Astrocyte (in vitro differentiated cells and primary cell): ENCODE data around the gene TMC2. TPM values are rescaled to one million over a fixed set of nuclear protein-coding genes. Genes with fewer than 3 reads are reported as not detected.

Experiments used
- DNase-seq: peaks from one replicate; pipeline ENCODE4 v3.0.0-alpha.2; 2010; ENCODE audit warnings: low read depth
- FAIRE-seq: peaks from 2 replicates; lab custom pipeline; 2011; peaks lifted over from hg19 to GRCh38; lab: Jason Lieb, UNC
- H2AFZ ChIP-seq: 2 replicates; pipeline ENCODE4 v1.6.0; 2012; ENCODE audit warnings: low read depth, low read length, inconsistent platforms
- H3K27ac ChIP-seq: 2 replicates; pipeline ENCODE4 v1.5.1; 2011; ENCODE audit warnings: low read depth, low read length, inconsistent platforms
- H3K27me3 ChIP-seq: 2 replicates; pipeline ENCODE4 v1.6.0; 2011; ENCODE audit warnings: low read length, inconsistent platforms; ENCODE audit not compliant: insufficient read depth
- H3K36me3 ChIP-seq: 2 replicates; pipeline ENCODE4 v1.5.1; 2011; ENCODE audit warnings: low read length, inconsistent platforms; ENCODE audit not compliant: insufficient read depth
- H3K4me1 ChIP-seq: 2 replicates; pipeline ENCODE4 v1.5.1; 2011; ENCODE audit warnings: low read length, inconsistent platforms; ENCODE audit not compliant: insufficient read depth
- H3K4me2 ChIP-seq: 2 replicates; pipeline ENCODE4 v1.6.0; 2012; ENCODE audit warnings: low read length, inconsistent platforms
- H3K4me3 ChIP-seq: 2 replicates; pipeline ENCODE4 v1.5.1; 2011; ENCODE audit warnings: low read depth, mild to moderate bottlenecking, low read length, inconsistent platforms; ENCODE audit not compliant: insufficient read depth
- H3K79me2 ChIP-seq: 2 replicates; pipeline ENCODE4 v1.6.0; 2012; ENCODE audit warnings: mild to moderate bottlenecking, low read length, inconsistent platforms; ENCODE audit not compliant: insufficient read depth
- H3K9ac ChIP-seq: 2 replicates; pipeline ENCODE4 v1.6.0; 2012; ENCODE audit warnings: mild to moderate bottlenecking, low read length, inconsistent platforms
- H3K9me3 ChIP-seq: 2 replicates; pipeline ENCODE4 v1.5.1; 2012; ENCODE audit warnings: low read depth, mild to moderate bottlenecking, low read length, inconsistent platforms; ENCODE audit not compliant: insufficient read depth
- H4K20me1 ChIP-seq: 2 replicates; pipeline ENCODE4 v1.6.0; 2012; ENCODE audit warnings: low read length, inconsistent platforms; ENCODE audit not compliant: insufficient read depth
- H3K27ac Mint-ChIP-seq: one replicate; pipeline ENCODE4 v1.8.0; 2021; ENCODE audit warnings: mild to moderate bottlenecking, mixed read lengths; ENCODE audit not compliant: unreplicated experiment
- H3K27me3 Mint-ChIP-seq: one replicate; pipeline ENCODE4 v1.8.0; 2021; ENCODE audit warnings: low read depth, mixed read lengths; ENCODE audit not compliant: unreplicated experiment
- H3K36me3 Mint-ChIP-seq: one replicate; pipeline ENCODE4 v1.8.0; 2021; ENCODE audit warnings: low read depth, mixed read lengths; ENCODE audit not compliant: unreplicated experiment
- H3K4me1 Mint-ChIP-seq: one replicate; pipeline ENCODE4 v1.8.0; 2021; ENCODE audit warnings: low read depth, mixed read lengths; ENCODE audit not compliant: unreplicated experiment
- H3K4me3 Mint-ChIP-seq: one replicate; pipeline ENCODE4 v1.8.0; 2021; ENCODE audit warnings: mild to moderate bottlenecking, moderate library complexity, mixed read lengths; ENCODE audit not compliant: unreplicated experiment
- H3K9me3 Mint-ChIP-seq: one replicate; pipeline ENCODE4 v1.8.0; 2021; ENCODE audit warnings: mild to moderate bottlenecking, mixed read lengths; ENCODE audit not compliant: unreplicated experiment
- EZH2 ChIP-seq: IDR thresholded peaks from 2 replicates; pipeline ENCODE4 v1.6.1; 2012; ENCODE audit warnings: mild to moderate bottlenecking, low read length, inconsistent platforms; ENCODE audit not compliant: insufficient read depth
- total RNA-seq: library from RNA; stranded (reverse); gene quantifications from 2 replicates; pipeline ENCODE4 v1.2.1, GENCODE V29; 2021
- TF ChIP-seq, protein P1 (sequence below): IDR thresholded peaks from 2 replicates; pipeline ENCODE4 v1.5.1; 2011; ENCODE audit warnings: low read depth, mild to moderate bottlenecking, inconsistent platforms, low read length, moderate library complexity; ENCODE audit not compliant: insufficient read depth

The TMC2 gene
- total RNA-seq, 1 donor from 2014 or later = not detected

DNA sequence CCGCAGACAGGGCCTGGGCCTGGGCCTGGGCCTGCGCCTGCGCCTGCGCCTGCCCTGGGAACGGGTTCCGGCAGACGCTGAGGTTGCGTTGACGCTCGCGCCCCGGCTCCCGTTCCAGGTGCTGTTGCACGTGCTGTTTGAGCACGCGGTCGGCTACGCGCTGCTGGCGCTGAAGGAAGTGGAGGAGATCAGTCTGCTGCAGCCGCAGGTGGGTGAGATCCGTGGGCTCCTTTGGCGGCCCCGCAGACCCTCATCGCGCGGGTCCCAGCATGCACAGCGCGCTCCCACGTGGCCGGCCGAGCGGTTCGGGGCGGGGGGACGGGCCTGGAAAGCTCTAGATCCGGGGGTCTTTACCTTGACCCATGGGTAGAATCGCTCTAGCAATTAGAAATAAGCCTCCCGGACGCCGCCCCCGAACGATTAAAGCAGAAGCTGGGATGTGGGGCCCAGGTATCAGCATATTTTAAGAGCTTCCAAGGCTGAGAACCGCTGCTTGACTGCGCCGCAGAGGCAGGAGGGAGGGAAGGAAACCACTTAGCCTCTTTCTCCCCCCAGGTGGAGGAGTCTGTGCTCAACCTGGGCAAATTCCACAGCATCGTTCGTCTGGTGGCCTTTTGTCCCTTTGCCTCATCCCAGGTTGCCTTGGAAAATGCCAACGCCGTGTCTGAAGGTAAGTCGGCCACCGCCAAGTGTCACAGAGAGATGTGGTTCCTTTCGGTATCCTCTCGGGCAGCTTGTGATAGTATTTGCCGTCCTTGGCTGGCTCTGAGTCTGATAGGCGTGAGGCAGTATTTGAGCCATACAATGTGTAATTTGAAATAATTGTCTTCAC lies 116.6 kb downstream of the TMC2 start:
- H3K27me3 ChIP-seq = no peaks in the 10 kb centered on the region
- Mint-ChIP-seq H3K27me3 (no peaks in the 10 kb centered on the region), H3K36me3 (peaks cover 37% of the 10 kb centered on the region), H3K4me1 (peaks cover 22% of the 10 kb centered on the region), H3K9me3 (no peaks in the 10 kb centered on the region), H3K27ac (peak overlapping the region; percentile 72), H3K4me3 (peak overlapping the region; percentile 92)
- peak overlapping the region; percentile 97 for H3K4me2 ChIP-seq
- FAIRE-seq = no peak
- peak overlapping the region; percentile 100 for H3K4me3 ChIP-seq
- H3K9ac ChIP-seq = peak overlapping the region; percentile 97
- peaks cover 18% of the 10 kb centered on the region for H3K4me1 ChIP-seq
- peaks cover 41% of the 10 kb centered on the region for H3K36me3 ChIP-seq
- no peak for DNase-seq
- peak overlapping the region; percentile 89 for H2AFZ ChIP-seq
- no peaks in the 10 kb centered on the region for H3K9me3 ChIP-seq
- no peak for TF ChIP-seq EZH2
- TF ChIP-seq, protein P1, sequence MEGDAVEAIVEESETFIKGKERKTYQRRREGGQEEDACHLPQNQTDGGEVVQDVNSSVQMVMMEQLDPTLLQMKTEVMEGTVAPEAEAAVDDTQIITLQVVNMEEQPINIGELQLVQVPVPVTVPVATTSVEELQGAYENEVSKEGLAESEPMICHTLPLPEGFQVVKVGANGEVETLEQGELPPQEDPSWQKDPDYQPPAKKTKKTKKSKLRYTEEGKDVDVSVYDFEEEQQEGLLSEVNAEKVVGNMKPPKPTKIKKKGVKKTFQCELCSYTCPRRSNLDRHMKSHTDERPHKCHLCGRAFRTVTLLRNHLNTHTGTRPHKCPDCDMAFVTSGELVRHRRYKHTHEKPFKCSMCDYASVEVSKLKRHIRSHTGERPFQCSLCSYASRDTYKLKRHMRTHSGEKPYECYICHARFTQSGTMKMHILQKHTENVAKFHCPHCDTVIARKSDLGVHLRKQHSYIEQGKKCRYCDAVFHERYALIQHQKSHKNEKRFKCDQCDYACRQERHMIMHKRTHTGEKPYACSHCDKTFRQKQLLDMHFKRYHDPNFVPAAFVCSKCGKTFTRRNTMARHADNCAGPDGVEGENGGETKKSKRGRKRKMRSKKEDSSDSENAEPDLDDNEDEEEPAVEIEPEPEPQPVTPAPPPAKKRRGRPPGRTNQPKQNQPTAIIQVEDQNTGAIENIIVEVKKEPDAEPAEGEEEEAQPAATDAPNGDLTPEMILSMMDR = no peak
- H3K27ac ChIP-seq = peak overlapping the region; percentile 64
- H4K20me1 ChIP-seq = peaks cover 54% of the 10 kb centered on the region
- H3K79me2 ChIP-seq = peaks cover 70% of the 10 kb centered on the region

DNA sequence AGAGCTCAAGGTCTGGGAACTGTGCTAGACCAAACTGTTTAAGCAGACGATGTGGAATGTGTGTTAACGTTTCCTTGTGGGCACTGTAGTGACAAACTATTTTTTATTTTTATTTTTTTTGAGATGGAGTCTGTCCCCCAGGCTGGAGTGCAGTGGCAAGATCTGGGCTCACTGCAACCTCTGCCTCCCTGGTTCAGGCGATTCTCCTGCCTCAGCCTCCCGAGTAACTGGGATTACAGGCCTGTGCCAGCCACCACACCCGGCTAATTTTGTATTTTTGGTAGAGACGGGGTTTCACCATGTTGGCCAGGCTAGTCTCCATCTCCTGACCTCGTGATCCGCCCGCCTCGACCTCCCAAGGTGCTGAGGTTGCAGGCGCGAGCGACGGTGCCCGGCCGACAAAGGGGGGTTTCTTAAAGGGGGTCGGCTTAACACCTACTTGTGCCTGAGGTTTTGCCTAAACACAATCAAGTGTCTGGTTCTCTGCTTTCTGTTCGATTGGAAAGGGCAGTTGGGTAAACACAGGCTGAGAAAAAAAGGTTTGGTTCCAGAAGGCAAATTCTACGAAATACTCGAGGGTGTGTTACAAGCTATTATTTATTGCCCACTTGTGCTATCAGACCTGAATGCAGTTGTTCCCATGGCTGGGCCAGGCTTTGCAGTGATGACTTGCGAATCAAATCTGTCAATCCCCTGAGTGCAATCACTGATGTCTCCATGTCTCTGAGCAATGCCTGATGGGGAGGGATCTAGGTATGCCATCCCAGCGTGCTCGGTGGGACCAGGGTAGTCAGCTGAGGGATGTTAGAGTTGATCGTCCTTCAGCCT lies 117.4 kb downstream of the TMC2 start:
- peaks cover 62% of the 10 kb centered on the region for H4K20me1 ChIP-seq
- TF ChIP-seq, protein P1 = no peak
- no peak for TF ChIP-seq EZH2
- H3K79me2 ChIP-seq = peaks cover 70% of the 10 kb centered on the region
- FAIRE-seq = no peak
- H3K9ac ChIP-seq = peak overlapping the region; percentile 97
- no peaks in the 10 kb centered on the region for H3K9me3 Mint-ChIP-seq
- H3K4me1 Mint-ChIP-seq = peaks cover 22% of the 10 kb centered on the region
- H3K27ac ChIP-seq = peak overlapping the region; percentile 64
- H3K27me3 ChIP-seq = no peaks in the 10 kb centered on the region
- H3K36me3 Mint-ChIP-seq = peaks cover 42% of the 10 kb centered on the region
- no peaks in the 10 kb centered on the region for H3K9me3 ChIP-seq
- no peaks in the 10 kb centered on the region for H3K27me3 Mint-ChIP-seq
- no peak for DNase-seq
- H3K4me2 ChIP-seq = peak overlapping the region; percentile 97
- no peak overlapping the region for H2AFZ ChIP-seq
- peaks cover 47% of the 10 kb centered on the region for H3K36me3 ChIP-seq
- H3K27ac Mint-ChIP-seq = peak overlapping the region; percentile 72
- H3K4me1 ChIP-seq = peaks cover 18% of the 10 kb centered on the region
- peak overlapping the region; percentile 92 for H3K4me3 Mint-ChIP-seq
- H3K4me3 ChIP-seq = peak overlapping the region; percentile 100
